PC-9 (cell line): ENCODE results near the gene AAR2.

Experiments
- EZH2 ChIP-seq: fragments of 200-600 bp; sonication (generic); IDR thresholded peaks from 2 replicates; pipeline ENCODE4 v1.8.0; 2017; ENCODE audit warnings: antibody characterized with exemption, low read depth
- TF ChIP-seq, protein P1 (sequence below): fragments of 200-600 bp; sonication (generic); conservative IDR thresholded peaks from 2 replicates; pipeline ENCODE4 v1.6.1; 2017; ENCODE audit warnings: mixed run types, antibody characterized with exemption, mild to moderate bottlenecking, moderate library complexity

DNA sequence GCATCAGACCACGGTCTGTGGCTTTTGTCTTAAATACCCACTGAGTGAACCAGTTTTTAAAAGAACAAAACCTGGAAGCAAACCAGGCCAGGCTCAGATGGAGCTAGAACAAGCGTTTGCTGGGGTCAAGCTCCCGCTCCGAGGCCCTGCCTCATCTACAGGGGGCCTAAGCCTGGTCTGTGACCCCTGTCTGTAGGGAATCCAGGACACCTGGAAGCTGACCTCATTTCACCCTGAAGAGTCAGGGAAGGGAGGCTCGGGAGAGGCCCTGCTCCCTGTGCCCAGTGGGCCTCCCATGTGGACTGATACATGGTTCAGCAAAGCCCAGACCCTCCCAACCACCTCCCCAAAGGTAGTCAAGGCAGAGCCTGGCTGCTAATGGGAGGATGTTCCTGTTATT is 43.1 kb downstream of the AAR2 start:
- TF ChIP-seq, protein P1, sequence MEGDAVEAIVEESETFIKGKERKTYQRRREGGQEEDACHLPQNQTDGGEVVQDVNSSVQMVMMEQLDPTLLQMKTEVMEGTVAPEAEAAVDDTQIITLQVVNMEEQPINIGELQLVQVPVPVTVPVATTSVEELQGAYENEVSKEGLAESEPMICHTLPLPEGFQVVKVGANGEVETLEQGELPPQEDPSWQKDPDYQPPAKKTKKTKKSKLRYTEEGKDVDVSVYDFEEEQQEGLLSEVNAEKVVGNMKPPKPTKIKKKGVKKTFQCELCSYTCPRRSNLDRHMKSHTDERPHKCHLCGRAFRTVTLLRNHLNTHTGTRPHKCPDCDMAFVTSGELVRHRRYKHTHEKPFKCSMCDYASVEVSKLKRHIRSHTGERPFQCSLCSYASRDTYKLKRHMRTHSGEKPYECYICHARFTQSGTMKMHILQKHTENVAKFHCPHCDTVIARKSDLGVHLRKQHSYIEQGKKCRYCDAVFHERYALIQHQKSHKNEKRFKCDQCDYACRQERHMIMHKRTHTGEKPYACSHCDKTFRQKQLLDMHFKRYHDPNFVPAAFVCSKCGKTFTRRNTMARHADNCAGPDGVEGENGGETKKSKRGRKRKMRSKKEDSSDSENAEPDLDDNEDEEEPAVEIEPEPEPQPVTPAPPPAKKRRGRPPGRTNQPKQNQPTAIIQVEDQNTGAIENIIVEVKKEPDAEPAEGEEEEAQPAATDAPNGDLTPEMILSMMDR: no peak
- no peak for TF ChIP-seq EZH2
